ENCODE measurements around the gene TTC28.

- no peak for TF ChIP-seq EZH2phosphoT487 (conservative IDR thresholded peaks at IDR 0.05; ENCODE audit: low read length)
- no peak for TF ChIP-seq CTCF (IDR thresholded peaks at IDR 0.05; ENCODE audit: insufficient read depth, low read length, poor library complexity, severe bottlenecking)
Measured at GRCh38 chr22:28414913-28415312, 264.7 kb downstream of the TTC28 start.

Measured in SU-DHL-6 (cell line).